ENCODE measurements around the gene CLIP1. TPM values are rescaled to one million over a fixed set of nuclear protein-coding genes. Genes with fewer than 3 reads are reported as not detected.

CLIP1 gene
- total and polyA plus RNA-seq, 2 of the 8 experiments (the other 6 are each of a cell fraction or from before 2014, with no cell fraction given): 19.0 to 27.6 TPM

DNA sequence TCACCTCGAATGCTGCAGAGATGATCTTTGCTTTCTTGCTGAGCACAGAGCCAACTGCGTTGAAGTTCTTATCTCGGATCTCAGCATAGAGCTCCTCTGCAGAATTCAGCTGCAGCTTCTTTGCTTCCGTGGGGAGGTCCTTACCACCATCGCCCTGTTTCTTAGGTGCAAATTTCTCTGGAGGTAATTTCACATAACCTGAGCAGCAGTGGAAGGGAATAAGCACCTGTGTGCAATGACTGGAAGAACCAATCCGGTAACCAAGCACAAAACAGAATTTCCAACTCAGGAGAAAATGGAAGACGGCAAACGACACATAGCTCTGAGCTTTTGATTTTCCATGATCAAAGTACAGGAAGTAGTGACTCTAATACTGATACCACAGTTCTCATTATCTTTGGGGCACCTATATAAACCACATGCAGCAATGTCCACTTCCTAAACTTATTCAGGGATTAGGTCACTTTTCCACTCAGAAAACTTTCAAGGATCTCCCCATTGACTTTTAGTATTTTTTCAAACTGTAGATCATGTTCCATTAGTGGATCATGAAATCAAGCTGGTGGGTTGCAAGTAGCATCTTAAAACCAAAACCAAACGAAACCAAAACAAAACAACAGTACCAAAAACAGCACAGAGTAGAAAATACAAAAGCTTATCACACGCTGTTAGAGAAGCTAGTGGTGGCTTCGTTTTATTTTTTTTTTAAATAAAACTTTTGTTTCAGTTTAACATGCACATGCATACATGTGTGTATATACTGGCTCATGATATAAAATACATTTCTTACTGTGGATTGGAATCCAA lies 177.7 kb downstream of the CLIP1 start:
- TF ChIP-seq JUND (IDR thresholded peaks at IDR 0.05; ENCODE audit: low read length): no peak
- Histone ChIP-seq H3K27ac (ENCODE audit: low read depth, low read length) (no peak overlapping the region), H3K4ac (replicated peaks; ENCODE audit: insufficient read length, low read depth, low read length) (no peak overlapping the region), H3K56ac (replicated peaks; ENCODE audit: insufficient read length, low read depth, low read length) (no peak overlapping the region), H3K14ac (ENCODE audit: insufficient read length) (no peak overlapping the region), H2BK15ac (ENCODE audit: low read length) (no peak overlapping the region), H3K9me3 (ENCODE audit: insufficient read depth in 2 of 2, low read depth in 1 of 2, low read length in 1 of 2) (no peaks in the 10 kb centered on the region), H3K27me3 (replicated peaks in 1 of 4; ENCODE audit: control insufficient read depth in 3 of 4, extremely low read depth in 1 of 4, insufficient read depth in 3 of 4, low read length in 3 of 4) (no peaks in the 10 kb centered on the region), H3K23ac (ENCODE audit: insufficient read length) (no peak overlapping the region), H2BK5ac (ENCODE audit: low read depth, low read length) (no peak overlapping the region), H3K23me2 (ENCODE audit: low read depth, low read length) (no peaks in the 10 kb centered on the region), H3K18ac (ENCODE audit: extremely low read depth, low read length) (no peak overlapping the region), H3K79me1 (ENCODE audit: low read depth, low read length) (no peaks in the 10 kb centered on the region), H4K5ac (ENCODE audit: insufficient read length, low read depth, low read length) (no peak overlapping the region), H2AK5ac (ENCODE audit: low read depth, low read length) (no peak overlapping the region), H3K79me2 (ENCODE audit: control insufficient read depth in 1 of 2, insufficient read depth in 2 of 2, low read length in 2 of 2) (no peaks in the 10 kb centered on the region), H3K36me3 (ENCODE audit: control insufficient read depth in 2 of 4, insufficient read depth in 4 of 4, low read length in 3 of 4) (peaks cover 0 to 12% (median 3%) of the 10 kb centered on the region in 4 experiments; a peak in 5 of 8 replicates), H3K4me2 (ENCODE audit: insufficient read depth in 1 of 2, low read depth in 2 of 2, low read length in 2 of 2) (no peak overlapping the region), H2BK120ac (replicated peaks; ENCODE audit: low read depth, low read length) (no peak overlapping the region), H2AFZ (ENCODE audit: low read length) (no peak overlapping the region), H3K4me3 (ENCODE audit: extremely low read depth in 1 of 4, insufficient read depth in 2 of 4, low read depth in 3 of 4, low read length in 4 of 4) (no peak overlapping the region), H4K20me1 (replicated peaks in 1 of 2; ENCODE audit: control insufficient read depth in 1 of 2, insufficient read depth in 2 of 2, low read length in 2 of 2) (no peaks in the 10 kb centered on the region), H4K91ac (replicated peaks; ENCODE audit: insufficient read length, low read length) (no peak overlapping the region), H3K4me1 (replicated peaks in 1 of 4; ENCODE audit: control insufficient read depth in 3 of 4, insufficient read depth in 4 of 4, low read length in 3 of 4) (no peaks in the 10 kb centered on the region), H2BK12ac (ENCODE audit: low read depth, low read length) (no peak overlapping the region), H2BK20ac (ENCODE audit: low read length) (no peak overlapping the region), H3K9ac (replicated peaks in 1 of 4; ENCODE audit: extremely low read depth in 1 of 4, low read depth in 3 of 4, low read length in 3 of 4) (no peak overlapping the region), H4K8ac (ENCODE audit: extremely low read depth, insufficient read depth, low read length) (no peak overlapping the region)
- 93% methylated on average over 11 of the region's 11 CpGs; no CpG with 5 or more reads in 1 of the 2 experiments for WGBS, 2 experiments (ENCODE audit: extremely low coverage in 1 of 2, insufficient coverage in 1 of 2, insufficient read length in 1 of 2, insufficient replicate concordance in 2 of 2, low coverage in 1 of 2, low lambda C conversion rate in 2 of 2, missing lambda C conversion rate in 1 of 2)
- ChIA-PET POLR2A (ENCODE audit: partially characterized antibody) (interaction anchor here (0.7 to 2.0 kb wide), 3 partner anchors 12 to 17 kb away, joined by 3 to 5 read pairs (median 4); no protein-coding TSS in a partner anchor), CTCF (ENCODE audit: partially characterized antibody) (interaction anchor here (0.8 to 1.2 kb wide), 2 partner anchors 9 to 12 kb away, joined by 3 to 4 read pairs; no protein-coding TSS in a partner anchor)
- no peak for DNase-seq (ENCODE audit: low read depth in 1 of 2, low spot score in 2 of 2)
- FAIRE-seq: no peak

Measured in H1 (cell line).